ENCODE data around the gene TTC29.

Gene TTC29

DNA sequence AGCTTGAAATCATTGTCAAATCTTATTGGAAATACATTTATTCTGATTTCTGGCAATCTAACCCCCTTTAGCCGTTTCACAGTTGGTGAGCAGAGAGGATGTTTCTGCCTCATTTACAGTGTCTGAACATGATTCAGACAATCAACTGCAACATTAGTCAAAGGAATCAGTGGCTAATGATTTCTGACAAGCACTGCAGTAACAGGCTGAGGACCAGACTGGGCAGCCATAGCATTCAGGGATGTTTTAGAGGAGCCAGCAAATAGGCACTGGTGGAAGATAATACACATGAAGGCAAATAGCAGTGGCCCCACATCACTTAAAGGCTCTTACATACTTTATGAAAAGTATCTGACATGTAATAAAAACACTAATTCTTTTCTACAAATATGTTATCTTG is 102.8 kb downstream of the TTC29 start:
- TF ChIP-seq ZNF140 (tag by site-specific recombination; IDR thresholded peaks at IDR 0.05): no peak
- no peak for TF ChIP-seq ZNF335 (tag by site-specific recombination; conservative IDR thresholded peaks at IDR 0.05)
- no peak for TF ChIP-seq ZNF138 (tag by site-specific recombination; IDR thresholded peaks at IDR 0.05; ENCODE audit: borderline replicate concordance)
- no peak for TF ChIP-seq ZNF629 (tag by site-specific recombination; IDR thresholded peaks at IDR 0.05)
- no peak for TF ChIP-seq ZNF350 (tag by site-specific recombination; IDR thresholded peaks at IDR 0.05)
- no peak for TF ChIP-seq ZNF169 (tag by site-specific recombination; IDR thresholded peaks at IDR 0.05)
- no peak for TF ChIP-seq ZNF561 (tag by site-specific recombination; IDR thresholded peaks at IDR 0.05; ENCODE audit: borderline replicate concordance)
- Histone ChIP-seq H3K36me3 (ENCODE audit: control insufficient read depth in 2 of 2, insufficient read depth in 1 of 2, low read length in 2 of 2) (no peaks in the 10 kb centered on the region), H3K9me3 (ENCODE audit: control insufficient read depth, insufficient read depth, low read depth, low read length) (no peaks in the 10 kb centered on the region), H3K27ac (ENCODE audit: extremely low read depth, low read depth, low read length) (no peak overlapping the region), H3K4me3 (ENCODE audit: low read depth, low read length) (no peak overlapping the region), H3K4me1 (ENCODE audit: control insufficient read depth, insufficient read depth, low read length) (no peaks in the 10 kb centered on the region)
- POLR2A ChIA-PET: no interaction called here
- CTCF ChIA-PET: no interaction called here

DNA sequence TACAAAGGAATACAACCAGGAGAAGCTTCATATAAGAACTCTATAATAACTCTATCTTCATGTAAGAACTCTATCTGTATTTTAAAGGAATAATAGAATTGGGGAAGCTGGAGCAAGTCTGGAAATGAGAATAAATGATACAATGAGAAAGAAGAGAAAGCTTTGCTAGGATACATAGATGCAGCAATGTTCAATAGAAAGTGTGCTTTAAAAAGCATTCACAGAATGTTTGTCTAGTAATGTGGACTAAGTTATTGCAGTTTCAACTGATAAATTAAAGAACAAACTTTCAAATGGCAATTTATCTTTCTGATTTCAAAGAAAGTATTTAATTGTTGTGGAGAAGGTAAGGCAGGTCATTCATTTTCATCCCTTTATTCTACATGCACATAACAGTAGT is 104.9 kb downstream of the TTC29 start:
- Histone ChIP-seq H3K27ac (ENCODE audit: extremely low read depth, low read depth, low read length) (no peak overlapping the region), H3K9me3 (ENCODE audit: control insufficient read depth, insufficient read depth, low read depth, low read length) (no peaks in the 10 kb centered on the region), H3K4me3 (ENCODE audit: low read depth, low read length) (no peak overlapping the region), H3K36me3 (ENCODE audit: control insufficient read depth in 2 of 2, insufficient read depth in 1 of 2, low read length in 2 of 2) (no peaks in the 10 kb centered on the region), H3K4me1 (ENCODE audit: control insufficient read depth, insufficient read depth, low read length) (no peaks in the 10 kb centered on the region)
- ChIA-PET CTCF (no interaction called here), POLR2A (no interaction called here)
- no peak for TF ChIP-seq ZNF16 (tag by site-specific recombination; IDR thresholded peaks at IDR 0.05; ENCODE audit: low read depth)
- TF ChIP-seq GLIS2 (tag by site-specific recombination; IDR thresholded peaks at IDR 0.05): no peak
- TF ChIP-seq, protein P1, sequence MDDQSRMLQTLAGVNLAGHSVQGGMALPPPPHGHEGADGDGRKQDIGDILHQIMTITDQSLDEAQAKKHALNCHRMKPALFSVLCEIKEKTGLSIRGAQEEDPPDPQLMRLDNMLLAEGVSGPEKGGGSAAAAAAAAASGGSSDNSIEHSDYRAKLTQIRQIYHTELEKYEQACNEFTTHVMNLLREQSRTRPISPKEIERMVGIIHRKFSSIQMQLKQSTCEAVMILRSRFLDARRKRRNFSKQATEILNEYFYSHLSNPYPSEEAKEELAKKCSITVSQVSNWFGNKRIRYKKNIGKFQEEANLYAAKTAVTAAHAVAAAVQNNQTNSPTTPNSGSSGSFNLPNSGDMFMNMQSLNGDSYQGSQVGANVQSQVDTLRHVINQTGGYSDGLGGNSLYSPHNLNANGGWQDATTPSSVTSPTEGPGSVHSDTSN (CRISPR knock-in tag; IDR thresholded peaks at IDR 0.05): no peak
- TF ChIP-seq ZNF146 (tag by site-specific recombination; IDR thresholded peaks at IDR 0.05): no peak
- no peak for TF ChIP-seq ZNF626 (tag by site-specific recombination; IDR thresholded peaks at IDR 0.05)
- TF ChIP-seq ZNF404 (tag by site-specific recombination; IDR thresholded peaks at IDR 0.05): no peak
- TF ChIP-seq ZNF629 (tag by site-specific recombination; IDR thresholded peaks at IDR 0.05): no peak
- no peak for TF ChIP-seq ZBTB8A (tag by site-specific recombination; IDR thresholded peaks at IDR 0.05)
- TF ChIP-seq, protein P2, sequence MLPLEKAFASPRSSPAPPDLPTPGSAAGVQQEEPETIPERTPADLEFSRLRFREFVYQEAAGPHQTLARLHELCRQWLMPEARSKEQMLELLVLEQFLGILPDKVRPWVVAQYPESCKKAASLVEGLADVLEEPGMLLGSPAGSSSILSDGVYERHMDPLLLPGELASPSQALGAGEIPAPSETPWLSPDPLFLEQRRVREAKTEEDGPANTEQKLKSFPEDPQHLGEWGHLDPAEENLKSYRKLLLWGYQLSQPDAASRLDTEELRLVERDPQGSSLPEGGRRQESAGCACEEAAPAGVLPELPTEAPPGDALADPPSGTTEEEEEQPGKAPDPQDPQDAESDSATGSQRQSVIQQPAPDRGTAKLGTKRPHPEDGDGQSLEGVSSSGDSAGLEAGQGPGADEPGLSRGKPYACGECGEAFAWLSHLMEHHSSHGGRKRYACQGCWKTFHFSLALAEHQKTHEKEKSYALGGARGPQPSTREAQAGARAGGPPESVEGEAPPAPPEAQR (tag by site-specific recombination; IDR thresholded peaks at IDR 0.05): no peak
- TF ChIP-seq ZNF37A (tag by site-specific recombination; IDR thresholded peaks at IDR 0.05): no peak

DNA sequence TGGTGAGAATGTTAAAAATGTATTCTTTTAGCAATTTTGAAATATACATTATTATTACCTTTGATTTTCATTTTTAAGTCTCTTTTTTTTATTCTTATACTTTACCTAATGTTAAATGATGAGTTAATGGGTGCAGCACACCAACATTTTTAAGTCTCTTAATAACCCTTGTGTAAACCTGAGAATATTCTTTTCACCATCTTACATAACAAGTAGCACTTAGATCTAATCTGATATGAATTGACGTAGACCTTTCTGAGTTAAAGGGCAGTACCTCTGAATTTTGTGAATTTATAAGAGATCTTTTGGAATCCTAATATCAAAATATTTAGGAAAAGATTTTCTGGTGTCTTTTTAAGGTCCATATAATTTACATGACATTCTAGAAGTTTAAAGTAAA is 110.6 kb downstream of the TTC29 start:
- no peak overlapping the region for H3K27ac ChIP-seq (ENCODE audit: extremely low read depth, low read depth, low read length)
- H3K4me1 ChIP-seq (ENCODE audit: control insufficient read depth, insufficient read depth, low read length): no peaks in the 10 kb centered on the region
- H3K36me3 ChIP-seq (ENCODE audit: control insufficient read depth in 2 of 2, insufficient read depth in 1 of 2, low read length in 2 of 2): no peaks in the 10 kb centered on the region
- H3K9me3 ChIP-seq (ENCODE audit: control insufficient read depth, insufficient read depth, low read depth, low read length): no peaks in the 10 kb centered on the region
- CTCF ChIA-PET: no interaction called here
- POLR2A ChIA-PET: no interaction called here
- H3K4me3 ChIP-seq (ENCODE audit: low read depth, low read length): no peak overlapping the region
- no peak for TF ChIP-seq ZNF248 (tag by site-specific recombination; IDR thresholded peaks at IDR 0.05)
- no peak for TF ChIP-seq ZNF19 (tag by site-specific recombination; IDR thresholded peaks at IDR 0.05; ENCODE audit: low read depth)
- TF ChIP-seq ZNF184 (tag by site-specific recombination; IDR thresholded peaks at IDR 0.05): no peak
- no peak for TF ChIP-seq ZNF585B (tag by site-specific recombination; IDR thresholded peaks at IDR 0.05)
- TF ChIP-seq, protein P3, sequence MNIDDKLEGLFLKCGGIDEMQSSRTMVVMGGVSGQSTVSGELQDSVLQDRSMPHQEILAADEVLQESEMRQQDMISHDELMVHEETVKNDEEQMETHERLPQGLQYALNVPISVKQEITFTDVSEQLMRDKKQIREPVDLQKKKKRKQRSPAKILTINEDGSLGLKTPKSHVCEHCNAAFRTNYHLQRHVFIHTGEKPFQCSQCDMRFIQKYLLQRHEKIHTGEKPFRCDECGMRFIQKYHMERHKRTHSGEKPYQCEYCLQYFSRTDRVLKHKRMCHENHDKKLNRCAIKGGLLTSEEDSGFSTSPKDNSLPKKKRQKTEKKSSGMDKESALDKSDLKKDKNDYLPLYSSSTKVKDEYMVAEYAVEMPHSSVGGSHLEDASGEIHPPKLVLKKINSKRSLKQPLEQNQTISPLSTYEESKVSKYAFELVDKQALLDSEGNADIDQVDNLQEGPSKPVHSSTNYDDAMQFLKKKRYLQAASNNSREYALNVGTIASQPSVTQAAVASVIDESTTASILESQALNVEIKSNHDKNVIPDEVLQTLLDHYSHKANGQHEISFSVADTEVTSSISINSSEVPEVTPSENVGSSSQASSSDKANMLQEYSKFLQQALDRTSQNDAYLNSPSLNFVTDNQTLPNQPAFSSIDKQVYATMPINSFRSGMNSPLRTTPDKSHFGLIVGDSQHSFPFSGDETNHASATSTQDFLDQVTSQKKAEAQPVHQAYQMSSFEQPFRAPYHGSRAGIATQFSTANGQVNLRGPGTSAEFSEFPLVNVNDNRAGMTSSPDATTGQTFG (tag by site-specific recombination; IDR thresholded peaks at IDR 0.05; ENCODE audit: borderline replicate concordance): no peak
- no peak for TF ChIP-seq ZNF133 (tag by site-specific recombination; IDR thresholded peaks at IDR 0.05)
- no peak for TF ChIP-seq ZFP69B (tag by site-specific recombination; IDR thresholded peaks at IDR 0.05)
- TF ChIP-seq, protein P2 (tag by site-specific recombination; IDR thresholded peaks at IDR 0.05): no peak
- TF ChIP-seq KLF16 (tag by site-specific recombination; IDR thresholded peaks at IDR 0.05): no peak
- TF ChIP-seq OVOL3 (tag by site-specific recombination; IDR thresholded peaks at IDR 0.05): no peak
- no peak for TF ChIP-seq ZNF292 (tag by site-specific recombination; IDR thresholded peaks at IDR 0.05; ENCODE audit: borderline replicate concordance, low read depth)

All from HEK293 (cell line).